Body of pancreas (tissue), 4 donors: ENCODE measurements around the gene NPHP1. TPM values are rescaled to one million over a fixed set of nuclear protein-coding genes. Genes with fewer than 3 reads are reported as not detected.

Experiments used
- ATAC-seq: fragments of 150-250 bp; one replicate; pipeline ENCODE4 v1.9.1; 2016
- DNase-seq, 4 donors: peaks; one replicate each; pipeline ENCODE4 v3.0.0-alpha.2; 2019
- H3K27ac ChIP-seq, 4 donors: fragments of 200-600 bp; sonication (generic); 1 replicate in 3 of 4; 2 replicates in 1 of 4; pipeline versions ENCODE4 v1.5.1 to v1.6.1; 2016 to 2019; ENCODE audit warnings: mild to moderate bottlenecking in 1 of 4, mixed read lengths in 1 of 4, moderate library complexity in 1 of 4
- H3K27me3 ChIP-seq, 2 donors: fragments of 200-600 bp; sonication (generic); one replicate each; pipeline ENCODE4 v1.6.0; 2016; ENCODE audit warnings: mild to moderate bottlenecking in 1 of 2
- H3K36me3 ChIP-seq, 2 donors: fragments of 200-600 bp; sonication (generic); replicated peaks in 1 of 2; 2 replicates each; pipeline ENCODE4 v1.5.1; 2016; ENCODE audit warnings: low read depth in 2 of 2; ENCODE audit not compliant: insufficient read depth in 1 of 2
- H3K4me1 ChIP-seq: fragments of 200-600 bp; sonication (generic); one replicate; pipeline ENCODE4 v1.6.0; 2016
- H3K4me3 ChIP-seq, 2 donors: fragments of 200-600 bp; sonication (generic); 1 replicate in 1 of 2; 2 replicates in 1 of 2; pipeline ENCODE4 v1.5.1; 2016 to 2019
- H3K9me3 ChIP-seq, 3 donors: fragments of 200-600 bp; sonication (generic); 1 replicate in 2 of 3; 2 replicates in 1 of 3; pipeline ENCODE4 v1.5.1; 2016
- CTCF ChIP-seq, 7 experiments: fragments of 450-650 bp in 4 of 7; fragments of 200-600 bp in 3 of 7; sonication (generic) in 3 of 7; IDR thresholded peaks; one replicate each; pipeline ENCODE4 v1.5.1; 2016 to 2019; ENCODE audit warnings: antibody characterized with exemption in 7 of 7
- POLR2A ChIP-seq, 3 donors: fragments of 450-650 bp; IDR thresholded peaks; one replicate each; pipeline ENCODE4 v1.6.1; 2016; ENCODE audit warnings: antibody characterized with exemption in 3 of 3, mild to moderate bottlenecking in 2 of 3
- WGBS, 2 donors: methylation state at CpG; one replicate each; pipeline ENCODE4 v1.1.5; 2017; 5-methylcytosine and 5-hydroxymethylcytosine counted together
- intact Hi-C: fragments of 100-400 bp; cut with DNase I; formaldehyde crosslinking; loops from one replicate; pipeline ENCODE4 v1.15.1; 2023
- total RNA-seq, 2 donors: library from RNA; depleted of rRNA; stranded (reverse); fragments of >200 nt; gene quantifications; one replicate each; pipeline ENCODE4 v1.1.0, GENCODE V29; 2016

The NPHP1 gene
- total RNA-seq, 2 donors from 2014 or later: 1.3 to 3.6 TPM

GRCh38 chr2:110126086-110126773, 78.6 kb downstream of the NPHP1 start:
- intact Hi-C loops: no loop called here
- Histone ChIP-seq H3K4me3 (no peak overlapping the region), H3K27me3 (no peaks in the 10 kb centered on the region), H3K27ac (no peak overlapping the region), H3K9me3 (no peaks in the 10 kb centered on the region), H3K36me3 (no peaks in the 10 kb centered on the region), H3K4me1 (no peaks in the 10 kb centered on the region)
- WGBS, 2 donors: 76 to 83% methylated on average over 4 of the region's 4 CpGs
- TF ChIP-seq CTCF (IDR thresholded peaks at IDR 0.05): no peak
- TF ChIP-seq POLR2A (IDR thresholded peaks at IDR 0.05): no peak
- ATAC-seq (no peak), DNase-seq (no peak)

GRCh38 chr2:110124939-110125691, 79.7 kb downstream of the NPHP1 start:
- H3K4me3 ChIP-seq: no peak overlapping the region
- TF ChIP-seq POLR2A (IDR thresholded peaks at IDR 0.05): no peak
- TF ChIP-seq CTCF (IDR thresholded peaks at IDR 0.05): no peak
- 78 to 82% methylated on average over 6 of the region's 6 CpGs for WGBS, 2 donors
- H3K27ac ChIP-seq: no peak overlapping the region
- no peaks in the 10 kb centered on the region for H3K27me3 ChIP-seq
- intact Hi-C loops: no loop called here
- no peaks in the 10 kb centered on the region for H3K9me3 ChIP-seq
- no peak for ATAC-seq
- DNase-seq: no peak
- H3K36me3 ChIP-seq: no peaks in the 10 kb centered on the region
- no peaks in the 10 kb centered on the region for H3K4me1 ChIP-seq

GRCh38 chr2:110124038-110124825, 80.6 kb downstream of the NPHP1 start:
- Histone ChIP-seq H3K4me3 (no peak overlapping the region), H3K4me1 (no peaks in the 10 kb centered on the region), H3K27me3 (no peaks in the 10 kb centered on the region), H3K36me3 (no peaks in the 10 kb centered on the region), H3K27ac (no peak overlapping the region), H3K9me3 (no peaks in the 10 kb centered on the region)
- DNase-seq (no peak), ATAC-seq (no peak)
- intact Hi-C loops: no loop called here
- WGBS, 2 donors: 74% methylated on average over 4 of the region's 4 CpGs
- no peak for TF ChIP-seq CTCF (IDR thresholded peaks at IDR 0.05)
- no peak for TF ChIP-seq POLR2A (IDR thresholded peaks at IDR 0.05)

- Histone ChIP-seq H3K9me3 (no peaks in the 10 kb centered on the region), H3K36me3 (no peaks in the 10 kb centered on the region), H3K4me1 (no peaks in the 10 kb centered on the region), H3K4me3 (no peak overlapping the region), H3K27me3 (no peaks in the 10 kb centered on the region), H3K27ac (no peak overlapping the region)
- intact Hi-C loops: no loop called here
- DNase-seq (no peak), ATAC-seq (no peak)
- 87 to 90% methylated on average over 3 of the region's 3 CpGs for WGBS, 2 donors
- no peak for TF ChIP-seq POLR2A (IDR thresholded peaks at IDR 0.05)
- no peak for TF ChIP-seq CTCF (IDR thresholded peaks at IDR 0.05)
Observed at GRCh38 chr2:110121592-110121991, 83.2 kb downstream of the NPHP1 start.
